DOHH2 (cell line): ENCODE data around the gene PEF1.

Experiments
- H3F3A ChIP-seq: fragments of 200-600 bp; sonication (generic), shearing (Covaris generic); 2 replicates; pipeline ENCODE4 v1.6.0; 2016; ENCODE audit warnings: antibody characterized with exemption, mild to moderate bottlenecking; ENCODE audit not compliant: control insufficient read depth, insufficient read depth
- H3K27ac ChIP-seq: fragments of 200-600 bp; sonication (generic); 2 replicates; pipeline ENCODE4 v1.5.1; 2014; ENCODE audit warnings: low read depth, mild to moderate bottlenecking, low read length, moderate library complexity
- H3K27me3 ChIP-seq: fragments of 200-600 bp; sonication (generic); 2 replicates; pipeline ENCODE4 v1.6.1; 2014; ENCODE audit warnings: mild to moderate bottlenecking, low read length, mixed read lengths; ENCODE audit not compliant: control insufficient read depth
- H3K36me3 ChIP-seq: fragments of 200-600 bp; sonication (generic); 2 replicates; pipeline ENCODE4 v1.6.1; 2014; ENCODE audit warnings: mild to moderate bottlenecking, low read length, moderate library complexity, mixed read lengths; ENCODE audit not compliant: control insufficient read depth
- H3K4me1 ChIP-seq: fragments of 200-600 bp; sonication (generic); 2 replicates; pipeline ENCODE4 v1.6.1; 2014; ENCODE audit warnings: mild to moderate bottlenecking, low read length, mixed read lengths; ENCODE audit not compliant: control insufficient read depth
- H3K4me2 ChIP-seq: fragments of 200-600 bp; sonication (generic); 2 replicates; pipeline ENCODE4 v1.6.0; 2014; ENCODE audit warnings: mild to moderate bottlenecking, low read length, moderate library complexity
- H3K4me3 ChIP-seq: fragments of 200-600 bp; sonication (generic); 2 replicates; pipeline ENCODE4 v1.5.1; 2014; ENCODE audit warnings: mild to moderate bottlenecking, low read length, mixed read lengths
- H3K79me2 ChIP-seq: fragments of 200-600 bp; sonication (generic); 2 replicates; pipeline ENCODE4 v1.6.1; 2014; ENCODE audit warnings: mild to moderate bottlenecking, low read length, mixed read lengths; ENCODE audit not compliant: control insufficient read depth
- H3K9me2 ChIP-seq: fragments of 200-600 bp; sonication (generic); replicated peaks from 2 replicates; pipeline ENCODE4 v1.6.1; 2014; ENCODE audit warnings: mild to moderate bottlenecking, low read length, mixed read lengths; ENCODE audit not compliant: control insufficient read depth
- H3K9me3 ChIP-seq: fragments of 200-600 bp; sonication (generic); 2 replicates; pipeline ENCODE4 v1.6.1; 2014; ENCODE audit warnings: antibody characterized with exemption, low read length, mixed read lengths; ENCODE audit not compliant: control insufficient read depth, insufficient read depth
- H4K20me1 ChIP-seq: fragments of 200-600 bp; sonication (generic); 2 replicates; pipeline ENCODE4 v1.6.0; 2014; ENCODE audit warnings: low read depth, mild to moderate bottlenecking, antibody characterized with exemption, low read length, moderate library complexity; ENCODE audit not compliant: control insufficient read depth, insufficient read depth
- CTCF ChIP-seq: fragments of 200-600 bp; sonication (generic); IDR thresholded peaks from one replicate; pipeline ENCODE4 v1.5.1; 2014; ENCODE audit warnings: antibody characterized with exemption, mild to moderate bottlenecking, low read depth, low read length; ENCODE audit not compliant: poor library complexity, severe bottlenecking
- EZH2phosphoT487 ChIP-seq: fragments of 200-600 bp; sonication (generic); IDR thresholded peaks from 2 replicates; pipeline ENCODE4 v1.6.1; 2017; ENCODE audit warnings: borderline replicate concordance, mild to moderate bottlenecking, antibody characterized with exemption, low read length, moderate library complexity, mixed read lengths

PEF1 gene

GRCh38 chr1:31640964-31641363, 3.7 kb downstream of the PEF1 start:
- TF ChIP-seq EZH2phosphoT487 (no peak), CTCF (no peak)

GRCh38 chr1:31640179-31640578, 4.5 kb downstream of the PEF1 start:
- TF ChIP-seq EZH2phosphoT487 (no peak), CTCF (no peak)
- H3K27ac ChIP-seq, result no peak overlapping the region

More at GRCh38 chr1:31640964-31641363, 3.7 kb downstream of the PEF1 start:
- no peaks in the 10 kb centered on the region; the same call in 1 of the 2 replicates for H4K20me1 ChIP-seq
- no peaks in the 10 kb centered on the region for H3K9me2 ChIP-seq
- H3K4me3 ChIP-seq, result no peak overlapping the region
- no peaks in the 10 kb centered on the region for H3K9me3 ChIP-seq
- no peak overlapping the region for H3K27ac ChIP-seq
- no peaks in the 10 kb centered on the region for H3F3A ChIP-seq
- peaks cover 8% of the 10 kb centered on the region; the same call in 1 of the 2 replicates for H3K36me3 ChIP-seq
- H3K4me2 ChIP-seq, result no peak overlapping the region
- no peaks in the 10 kb centered on the region for H3K27me3 ChIP-seq
- H3K4me1 ChIP-seq, result peaks cover 28% of the 10 kb centered on the region
- peaks cover 83% of the 10 kb centered on the region for H3K79me2 ChIP-seq

GRCh38 chr1:31639543-31639942, 5.1 kb downstream of the PEF1 start:
- H3K9me3 ChIP-seq, result no peaks in the 10 kb centered on the region
- H4K20me1 ChIP-seq, result no peaks in the 10 kb centered on the region; the same call in 1 of the 2 replicates
- H3K79me2 ChIP-seq, result peaks cover 89% of the 10 kb centered on the region
- no peaks in the 10 kb centered on the region for H3K27me3 ChIP-seq
- H3K27ac ChIP-seq, result no peak overlapping the region
- H3F3A ChIP-seq, result no peaks in the 10 kb centered on the region
- H3K4me2 ChIP-seq, result no peak overlapping the region
- no peak overlapping the region for H3K4me3 ChIP-seq
- H3K9me2 ChIP-seq, result no peaks in the 10 kb centered on the region
- H3K4me1 ChIP-seq, result peaks cover 20% of the 10 kb centered on the region
- H3K36me3 ChIP-seq, result peaks cover 10% of the 10 kb centered on the region; the same call in 1 of the 2 replicates
- TF ChIP-seq EZH2phosphoT487 (no peak), CTCF (no peak)

More at GRCh38 chr1:31640179-31640578, 4.5 kb downstream of the PEF1 start:
- Histone ChIP-seq H3K4me2 (no peak overlapping the region), H3K9me3 (no peaks in the 10 kb centered on the region), H3K79me2 (peaks cover 90% of the 10 kb centered on the region), H3F3A (no peaks in the 10 kb centered on the region), H3K9me2 (no peaks in the 10 kb centered on the region), H3K27me3 (no peaks in the 10 kb centered on the region), H3K4me3 (no peak overlapping the region), H4K20me1 (no peaks in the 10 kb centered on the region; the same call in 1 of the 2 replicates), H3K36me3 (peaks cover 8% of the 10 kb centered on the region; the same call in 1 of the 2 replicates), H3K4me1 (peaks cover 20% of the 10 kb centered on the region)
